HEK293T (cell line): ENCODE measurements around the gene ATP5PD.

Experiments
- CTCF ChIA-PET: fragments of 350-600 bp; formaldehyde crosslinking; extraction: SDS; loops from one replicate; lab custom pipeline; 2021; ENCODE audit warnings: antibody characterized with exemption, inconsistent platforms; lab: Yijun Ruan, JAX
- POLR2A ChIA-PET: fragments of 350-600 bp; formaldehyde crosslinking; extraction: SDS; loops from one replicate; lab custom pipeline; 2020; ENCODE audit warnings: antibody characterized with exemption, inconsistent platforms; lab: Yijun Ruan, JAX
- DNase-seq: peaks from one replicate; pipeline ENCODE4 v3.0.0; 2012; ENCODE audit warnings: mixed read lengths; ENCODE audit errors: extremely low spot score
- ARNT ChIP-seq: fragments of 450-650 bp; IDR thresholded peaks from 2 replicates; pipeline ENCODE4 v1.6.1; 2017; ENCODE audit warnings: mild to moderate bottlenecking
- BHLHE40 ChIP-seq: fragments of 450-650 bp; IDR thresholded peaks from 2 replicates; pipeline ENCODE4 v1.6.1; 2016; ENCODE audit warnings: mild to moderate bottlenecking, moderate library complexity, borderline replicate concordance
- CTBP1 ChIP-seq: fragments of 450-650 bp; IDR thresholded peaks from 2 replicates; pipeline ENCODE4 v1.6.1; 2016; ENCODE audit warnings: borderline replicate concordance
- ELF4 ChIP-seq: fragments of 450-650 bp; IDR thresholded peaks from 2 replicates; pipeline ENCODE4 v1.6.1; 2017; ENCODE audit warnings: antibody characterized with exemption
- FOXA1 ChIP-seq: fragments of 450-650 bp; IDR thresholded peaks from 2 replicates; pipeline ENCODE4 v1.6.1; 2016; ENCODE audit warnings: mild to moderate bottlenecking
- FOXK2 ChIP-seq: fragments of 450-650 bp; IDR thresholded peaks from 2 replicates; pipeline ENCODE4 v1.6.1; 2016; ENCODE audit warnings: mild to moderate bottlenecking
- FOXM1 ChIP-seq: fragments of 450-650 bp; IDR thresholded peaks from 2 replicates; pipeline ENCODE4 v1.6.1; 2017; ENCODE audit warnings: mild to moderate bottlenecking, borderline replicate concordance
- HDGF ChIP-seq: fragments of 450-650 bp; IDR thresholded peaks from 2 replicates; pipeline ENCODE4 v1.6.1; 2017; ENCODE audit warnings: antibody characterized with exemption, borderline replicate concordance
- L3MBTL2 ChIP-seq: fragments of 450-650 bp; conservative IDR thresholded peaks from 2 replicates; pipeline ENCODE4 v1.6.1; 2016; ENCODE audit warnings: mild to moderate bottlenecking
- LEF1 ChIP-seq: fragments of 450-650 bp; IDR thresholded peaks from 2 replicates; pipeline ENCODE4 v1.6.1; 2017; ENCODE audit warnings: mild to moderate bottlenecking, borderline replicate concordance
- NFRKB ChIP-seq: fragments of 450-650 bp; IDR thresholded peaks from 2 replicates; pipeline ENCODE4 v1.6.1; 2016; ENCODE audit warnings: mild to moderate bottlenecking, moderate library complexity
- PKNOX1 ChIP-seq: fragments of 450-650 bp; IDR thresholded peaks from 2 replicates; pipeline ENCODE4 v1.6.1; 2016
- SP1 ChIP-seq: fragments of 450-650 bp; IDR thresholded peaks from 2 replicates; pipeline ENCODE4 v1.6.1; 2017
- SUZ12 ChIP-seq: fragments of 450-650 bp; IDR thresholded peaks from 2 replicates; pipeline ENCODE4 v1.6.1; 2016; ENCODE audit warnings: mild to moderate bottlenecking
- TARDBP ChIP-seq: fragments of 450-650 bp; IDR thresholded peaks from 2 replicates; pipeline ENCODE4 v1.6.1; 2016
- ZNF384 ChIP-seq: fragments of 450-650 bp; IDR thresholded peaks from 2 replicates; pipeline ENCODE4 v1.6.1; 2016

Gene ATP5PD

GRCh38 chr17:75059369-75060345, 12.9 kb upstream of the ATP5PD start:
- ChIA-PET CTCF (interaction anchor here (0.6 to 2.1 kb wide), 9 partner anchors 12 to 142 kb away, joined by 3 to 9 read pairs (median 4); no protein-coding TSS in a partner anchor), POLR2A (interaction anchor here (0.6 to 3.1 kb wide), 5 partner anchors 50 to 974 kb away, joined by 3 to 10 read pairs (median 4); partner anchors contain the start of genes ARMC7 and NT5C)
- TF ChIP-seq FOXA1 = no peak
- TF ChIP-seq PKNOX1 = no peak
- TF ChIP-seq L3MBTL2 = no peak
- no peak for TF ChIP-seq SP1
- no peak for TF ChIP-seq BHLHE40
- no peak for TF ChIP-seq FOXK2
- no peak for TF ChIP-seq HDGF
- TF ChIP-seq CTBP1 = no peak
- no peak for TF ChIP-seq NFRKB
- no peak for TF ChIP-seq ELF4
- TF ChIP-seq SUZ12 = no peak
- TF ChIP-seq TARDBP = no peak
- no peak for TF ChIP-seq LEF1
- TF ChIP-seq FOXM1 = no peak
- no peak for TF ChIP-seq ARNT
- TF ChIP-seq ZNF384 = no peak
- DNase-seq = no peak

GRCh38 chr17:75051941-75052340, 5.2 kb upstream of the ATP5PD start:
- DNase-seq = no peak
- ChIA-PET CTCF (interaction anchor here (0.6 kb wide), 1 partner anchor 260 kb away, joined by 3 read pairs; no protein-coding TSS in a partner anchor), POLR2A (no interaction called here)
- TF ChIP-seq ZNF384 (no peak), CTBP1 (no peak), SUZ12 (no peak), SP1 (no peak), BHLHE40 (no peak), L3MBTL2 (no peak), TARDBP (no peak), LEF1 (no peak), NFRKB (no peak), FOXK2 (no peak), FOXM1 (no peak), ELF4 (no peak), HDGF (no peak), FOXA1 (no peak), ARNT (no peak), PKNOX1 (no peak)

GRCh38 chr17:75049706-75050105, 2.9 kb upstream of the ATP5PD start:
- POLR2A ChIA-PET = interaction anchor here (1.4 to 1.5 kb wide), 3 partner anchors 60 to 221 kb away, joined by 3 to 4 read pairs (median 3); partner anchors contain the start of genes ARMC7 and MIF4GD
- DNase-seq = no peak
- CTCF ChIA-PET = no interaction called here
- no peak for TF ChIP-seq HDGF
- TF ChIP-seq NFRKB = no peak
- no peak for TF ChIP-seq ARNT
- TF ChIP-seq ELF4 = no peak
- no peak for TF ChIP-seq BHLHE40
- TF ChIP-seq SUZ12 = no peak
- TF ChIP-seq FOXM1 = no peak
- no peak for TF ChIP-seq PKNOX1
- no peak for TF ChIP-seq CTBP1
- TF ChIP-seq FOXA1 = no peak
- TF ChIP-seq TARDBP = no peak
- TF ChIP-seq SP1 = no peak
- TF ChIP-seq ZNF384 = no peak
- TF ChIP-seq L3MBTL2 = no peak
- TF ChIP-seq LEF1 = no peak
- no peak for TF ChIP-seq FOXK2

GRCh38 chr17:75049057-75049456, 2.3 kb upstream of the ATP5PD start:
- DNase-seq = no peak
- no peak for TF ChIP-seq PKNOX1
- TF ChIP-seq FOXK2 = no peak
- no peak for TF ChIP-seq ELF4
- no peak for TF ChIP-seq ZNF384
- no peak for TF ChIP-seq FOXM1
- TF ChIP-seq L3MBTL2 = no peak
- TF ChIP-seq CTBP1 = no peak
- TF ChIP-seq SP1 = no peak
- TF ChIP-seq BHLHE40 = no peak
- TF ChIP-seq FOXA1 = no peak
- TF ChIP-seq NFRKB = no peak
- TF ChIP-seq TARDBP = no peak
- ChIA-PET CTCF (no interaction called here), POLR2A (interaction anchor here (0.8 to 3.5 kb wide), 7 partner anchors 12 to 222 kb away, joined by 3 to 31 read pairs (median 4); partner anchors contain the start of genes ARMC7, MIF4GD and MRPL58)
